Peyer's patch (tissue), 4 donors: ENCODE measurements around the gene SLC25A29. TPM values are rescaled to one million over a fixed set of nuclear protein-coding genes. Genes with fewer than 3 reads are reported as not detected.
"Not testable (repeated sequence)": the region's sequence is repeated elsewhere in the genome, so short reads cannot be mapped to it uniquely, and the experiment has no call there.

Experiments
- DNase-seq, 3 donors: peaks; one replicate each; pipeline ENCODE4 v3.0.0-alpha.2; 2017 to 2019
- H3K27ac ChIP-seq, 4 donors: fragments of 200-600 bp; sonication (generic); one replicate each; pipeline ENCODE4 v1.5.1; 2016 to 2019
- H3K27me3 ChIP-seq, 2 donors: fragments of 200-600 bp; sonication (generic); one replicate each; pipeline ENCODE4 v1.5.1; 2019
- H3K36me3 ChIP-seq, 3 donors: fragments of 200-600 bp; sonication (generic); one replicate each; pipeline ENCODE4 v1.5.1; 2016 to 2019
- H3K4me1 ChIP-seq, 4 donors: fragments of 200-600 bp; sonication (generic); one replicate each; pipeline ENCODE4 v1.5.1; 2016 to 2019
- H3K4me3 ChIP-seq, 4 donors: fragments of 200-600 bp; sonication (generic); 1 replicate in 3 of 4; 2 replicates in 1 of 4; pipeline ENCODE4 v1.5.1; 2016 to 2019; ENCODE audit warnings: mild to moderate bottlenecking in 1 of 4
- H3K9me3 ChIP-seq, 4 donors: fragments of 200-600 bp; sonication (generic); one replicate each; pipeline ENCODE4 v1.5.1; 2016 to 2019; ENCODE audit warnings: mild to moderate bottlenecking in 1 of 4
- POLR2A ChIP-seq, 2 donors: fragments of 450-650 bp; IDR thresholded peaks; one replicate each; pipeline ENCODE4 v1.5.1; 2017; ENCODE audit warnings: antibody characterized with exemption in 2 of 2, mild to moderate bottlenecking in 2 of 2, moderate library complexity in 2 of 2
- total RNA-seq, 4 donors: library from RNA; depleted of rRNA; stranded (reverse); fragments of >200 nt; gene quantifications; one replicate each; pipeline ENCODE4 v1.1.0, GENCODE V29; 2016
- TF ChIP-seq, protein P1 (sequence below), 6 experiments: fragments of 450-650 bp in 4 of 6; fragments of 200-600 bp in 2 of 6; sonication (generic) in 1 of 6; IDR thresholded peaks; one replicate each; pipeline ENCODE4 v1.5.1; 2017 to 2019; ENCODE audit warnings: antibody characterized with exemption in 6 of 6, mild to moderate bottlenecking in 3 of 6, moderate library complexity in 1 of 6

SLC25A29 gene
- total RNA-seq, 4 donors from 2014 or later: 11.0 to 74.5 (median 32.0) TPM

DNA sequence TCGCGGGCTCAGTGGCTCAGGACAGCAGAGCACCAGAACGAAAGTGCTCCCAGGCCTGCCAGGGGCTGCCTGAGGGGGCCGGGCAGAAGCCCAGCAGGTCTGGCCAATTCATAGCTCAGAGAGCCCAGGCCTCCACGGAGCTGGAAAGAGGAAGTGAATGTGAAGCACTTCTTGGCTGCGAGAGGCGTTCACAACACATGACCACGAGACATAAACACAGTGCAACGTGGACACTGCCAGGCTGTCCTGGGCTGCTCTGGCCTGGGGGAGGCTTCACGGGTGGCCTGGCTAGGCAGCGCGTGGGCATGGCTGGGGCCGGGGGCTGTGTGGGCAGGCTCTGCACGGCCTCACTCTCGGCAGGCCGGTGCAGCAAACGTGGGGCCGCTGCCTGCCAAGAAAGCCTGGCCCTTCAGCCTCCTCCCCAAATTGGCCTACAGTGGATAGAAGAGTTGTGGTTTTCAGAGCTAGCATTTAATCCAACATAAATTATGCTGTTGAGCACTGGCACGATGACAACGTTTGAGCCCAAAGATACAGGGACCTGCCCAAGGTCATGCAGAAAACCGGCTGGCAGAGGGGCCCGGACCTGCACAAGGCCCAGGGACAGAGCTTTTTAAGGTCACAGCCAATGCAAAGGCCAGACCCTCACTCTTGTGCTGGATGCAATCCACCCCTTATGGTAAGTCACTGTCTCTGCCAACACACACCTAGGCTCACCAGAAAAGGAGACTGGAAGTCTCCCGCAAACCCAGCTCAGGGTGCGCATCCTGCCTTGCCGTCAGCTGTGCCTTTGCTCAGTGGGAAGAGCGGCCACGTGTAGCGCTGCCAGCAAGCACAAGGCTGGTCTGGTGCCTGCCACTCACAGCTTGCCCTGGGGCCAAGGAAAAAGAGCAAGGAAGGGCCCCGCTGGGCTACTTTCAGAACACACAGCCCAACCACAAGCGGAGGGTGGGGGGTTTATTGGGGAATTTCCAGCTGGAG, 8.6 kb downstream of the SLC25A29 start:
- no peaks in the 10 kb centered on the region for H3K27me3 ChIP-seq
- H3K36me3 ChIP-seq: peaks cover 0 to 5% (median 0%) of the 10 kb centered on the region in 3 donors
- no peak for TF ChIP-seq POLR2A (IDR thresholded peaks at IDR 0.05)
- TF ChIP-seq, protein P1, sequence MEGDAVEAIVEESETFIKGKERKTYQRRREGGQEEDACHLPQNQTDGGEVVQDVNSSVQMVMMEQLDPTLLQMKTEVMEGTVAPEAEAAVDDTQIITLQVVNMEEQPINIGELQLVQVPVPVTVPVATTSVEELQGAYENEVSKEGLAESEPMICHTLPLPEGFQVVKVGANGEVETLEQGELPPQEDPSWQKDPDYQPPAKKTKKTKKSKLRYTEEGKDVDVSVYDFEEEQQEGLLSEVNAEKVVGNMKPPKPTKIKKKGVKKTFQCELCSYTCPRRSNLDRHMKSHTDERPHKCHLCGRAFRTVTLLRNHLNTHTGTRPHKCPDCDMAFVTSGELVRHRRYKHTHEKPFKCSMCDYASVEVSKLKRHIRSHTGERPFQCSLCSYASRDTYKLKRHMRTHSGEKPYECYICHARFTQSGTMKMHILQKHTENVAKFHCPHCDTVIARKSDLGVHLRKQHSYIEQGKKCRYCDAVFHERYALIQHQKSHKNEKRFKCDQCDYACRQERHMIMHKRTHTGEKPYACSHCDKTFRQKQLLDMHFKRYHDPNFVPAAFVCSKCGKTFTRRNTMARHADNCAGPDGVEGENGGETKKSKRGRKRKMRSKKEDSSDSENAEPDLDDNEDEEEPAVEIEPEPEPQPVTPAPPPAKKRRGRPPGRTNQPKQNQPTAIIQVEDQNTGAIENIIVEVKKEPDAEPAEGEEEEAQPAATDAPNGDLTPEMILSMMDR (IDR thresholded peaks at IDR 0.05): no peak
- peak; percentile 54 to 87 (median 80) for DNase-seq
- peak overlapping the region; percentile 24 to 70 (median 60) for H3K27ac ChIP-seq
- peak overlapping the region in 2 of 4 donors; percentile 11 to 26 for H3K4me3 ChIP-seq
- no peaks in the 10 kb centered on the region for H3K9me3 ChIP-seq
- H3K4me1 ChIP-seq: peaks cover 0 to 24% (median 8%) of the 10 kb centered on the region in 4 donors

DNA sequence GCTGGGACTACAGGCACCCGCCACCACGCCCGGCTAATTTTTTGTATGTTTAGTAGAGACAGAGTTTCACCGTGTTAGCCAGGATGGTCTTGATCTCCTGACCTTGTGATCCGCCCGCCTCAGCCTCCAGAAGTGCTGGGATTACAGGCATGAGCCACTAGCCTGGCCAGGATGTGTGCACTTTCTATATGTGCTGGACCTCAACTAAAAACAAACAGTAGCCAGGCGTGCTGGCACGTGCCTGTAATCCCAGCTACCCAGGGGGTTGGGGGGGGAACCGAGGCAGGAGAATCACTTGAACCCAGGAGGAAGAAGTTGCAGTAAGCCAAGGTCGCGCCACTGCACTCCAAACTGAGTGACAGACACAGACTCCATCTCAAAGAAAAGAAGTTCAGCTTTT, 9.5 kb downstream of the SLC25A29 start:
- Histone ChIP-seq H3K4me1 (peaks cover 0 to 24% (median 8%) of the 10 kb centered on the region in 4 donors), H3K36me3 (peaks cover 0 to 14% (median 0%) of the 10 kb centered on the region in 3 donors), H3K27ac (peak overlapping the region; percentile 24 to 70 (median 60))
- H3K9me3 ChIP-seq, H3K4me3 ChIP-seq, H3K27me3 ChIP-seq: not testable (repeated sequence)
- peak in 1 of 3 donors; percentile 6 for DNase-seq

DNA sequence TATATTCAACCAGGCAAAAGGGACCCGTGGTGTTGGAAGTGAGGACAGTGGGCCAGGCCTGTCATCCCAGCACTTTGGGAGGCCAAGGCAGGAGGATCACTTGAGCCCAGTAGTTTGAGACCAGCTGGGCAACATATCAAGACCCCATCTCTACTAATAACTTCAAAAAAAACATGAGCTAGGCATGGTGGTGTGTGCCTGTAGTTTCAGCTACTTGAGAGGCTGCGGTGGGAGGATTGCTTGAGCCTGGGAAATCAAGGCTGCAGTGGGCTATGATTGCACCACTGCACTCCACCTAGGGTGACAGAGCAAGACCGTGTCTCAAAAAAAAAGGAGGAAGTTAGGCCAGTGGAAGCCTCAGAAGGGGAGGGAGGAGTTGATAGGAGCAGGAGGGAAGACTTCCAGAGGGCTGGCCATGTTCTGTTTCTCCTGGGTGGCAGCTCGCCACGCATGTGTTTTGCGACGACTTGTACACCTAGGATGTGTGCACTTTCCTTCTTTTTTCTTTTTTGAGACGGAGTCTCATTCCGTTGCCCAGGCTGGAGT, 10.1 kb downstream of the SLC25A29 start:
- peak in 1 of 3 donors; percentile 18 for DNase-seq
- TF ChIP-seq, protein P1 (IDR thresholded peaks at IDR 0.05): no peak
- TF ChIP-seq POLR2A (IDR thresholded peaks at IDR 0.05): no peak
- Histone ChIP-seq H3K27me3 (no peaks in the 10 kb centered on the region), H3K9me3 (no peaks in the 10 kb centered on the region), H3K36me3 (peaks cover 0 to 17% (median 0%) of the 10 kb centered on the region in 3 donors), H3K4me1 (peaks cover 0 to 24% (median 8%) of the 10 kb centered on the region in 4 donors), H3K27ac (peak overlapping the region in 1 of 4 donors; percentile 70), H3K4me3 (no peak overlapping the region)

DNA sequence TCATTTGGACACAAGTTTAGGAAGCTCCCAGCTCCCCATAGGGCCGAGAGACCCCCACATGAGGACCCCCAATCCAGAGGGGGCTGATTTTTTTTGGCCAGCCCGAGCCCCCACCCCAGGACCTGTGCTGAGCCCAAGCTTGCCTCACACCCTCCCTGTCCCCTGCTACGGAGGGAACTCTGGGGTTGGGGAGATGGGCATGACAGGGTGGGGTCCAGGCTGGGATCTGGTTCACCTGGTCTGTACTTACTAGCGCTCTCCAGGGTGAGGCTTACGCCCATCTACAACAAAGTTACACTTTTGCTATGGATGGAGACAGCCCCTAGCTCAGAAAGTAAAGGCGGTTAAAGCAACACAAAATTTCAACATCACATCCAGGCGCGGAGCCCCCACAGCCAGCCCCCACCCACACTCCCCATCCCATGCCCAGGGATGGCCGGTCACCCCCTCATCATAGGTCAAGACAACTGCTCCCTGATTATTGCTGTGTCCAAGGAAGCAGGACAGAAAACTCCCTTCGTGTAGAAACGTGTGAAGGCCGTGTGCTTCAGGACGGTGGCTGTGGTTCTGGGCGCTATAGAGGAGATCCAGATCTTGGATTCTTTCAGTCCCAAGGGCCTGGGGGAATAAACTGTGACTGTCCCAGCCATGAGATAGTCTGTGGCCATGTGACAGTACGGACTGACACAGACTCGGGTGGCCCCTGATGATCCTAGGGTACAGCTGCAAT, 10.7 kb downstream of the SLC25A29 start:
- Histone ChIP-seq H3K4me1 (peaks cover 0 to 24% (median 8%) of the 10 kb centered on the region in 4 donors), H3K9me3 (no peaks in the 10 kb centered on the region), H3K27me3 (no peaks in the 10 kb centered on the region), H3K4me3 (no peak overlapping the region), H3K27ac (no peak overlapping the region), H3K36me3 (peaks cover 0 to 17% (median 0%) of the 10 kb centered on the region in 3 donors)
- peak in 1 of 3 donors; percentile 24 for DNase-seq
- TF ChIP-seq, protein P1 (IDR thresholded peaks at IDR 0.05): no peak
- TF ChIP-seq POLR2A (IDR thresholded peaks at IDR 0.05): no peak

DNA sequence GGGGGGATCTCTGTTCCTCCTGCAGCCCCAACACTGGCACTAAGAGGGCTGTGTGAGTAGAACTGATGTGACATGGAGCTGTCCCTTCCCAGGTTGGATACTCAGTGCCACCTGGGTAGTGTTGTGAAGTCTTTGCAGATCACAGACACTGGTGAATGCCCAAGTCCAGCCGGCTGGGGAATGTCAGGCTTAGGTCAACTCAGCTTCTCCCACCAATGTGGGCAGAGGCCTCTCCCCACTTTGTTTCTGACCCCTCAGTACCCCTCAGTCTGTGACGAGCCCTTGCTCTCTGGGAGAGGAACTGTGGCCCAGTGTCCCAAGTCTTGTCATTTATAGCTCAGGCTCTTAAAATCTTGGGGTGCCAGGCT, 11.3 kb downstream of the SLC25A29 start:
- no peak for DNase-seq
- Histone ChIP-seq H3K27ac (no peak overlapping the region), H3K9me3 (no peaks in the 10 kb centered on the region), H3K27me3 (no peaks in the 10 kb centered on the region), H3K36me3 (peaks cover 0 to 17% (median 0%) of the 10 kb centered on the region in 3 donors), H3K4me1 (peaks cover 0 to 24% (median 8%) of the 10 kb centered on the region in 4 donors), H3K4me3 (no peak overlapping the region)
- TF ChIP-seq POLR2A (IDR thresholded peaks at IDR 0.05): no peak
- TF ChIP-seq, protein P1 (IDR thresholded peaks at IDR 0.05): no peak
